Frontal cortex (tissue), 4 donors: ENCODE data around the gene ARHGAP20. TPM values are rescaled to one million over a fixed set of nuclear protein-coding genes. Genes with fewer than 3 reads are reported as not detected.
"Not testable (repeated sequence)": the region's sequence is repeated elsewhere in the genome, so short reads cannot be mapped to it uniquely, and the experiment has no call there.

ENCODE experiments used
- DNase-seq, 2 donors: peaks; one replicate each; pipeline ENCODE4 v3.0.0; 2012; ENCODE audit warnings: low spot score in 2 of 2
- FAIRE-seq: peaks from 2 replicates; lab custom pipeline; 2012; peaks lifted over from hg19 to GRCh38; lab: Jason Lieb, UNC
- total RNA-seq: library from RNA; depleted of rRNA; stranded (reverse); fragments of >200 nt; gene quantifications from one replicate; pipeline ENCODE4 v1.2.3, GENCODE V29; 2014
- donor health status: control.
- donor health status: control.
- donor health status: control.

ARHGAP20 gene
- total RNA-seq, 1 donor from 2014 or later: 47.3 TPM

GRCh38 chr11:110621826-110622225 lies 90.4 kb downstream of the ARHGAP20 start:
- DNase-seq (no peak), FAIRE-seq (no peak)

- not testable (repeated sequence) for DNase-seq
- peak; percentile 45 for FAIRE-seq
These were observed 92.9 kb downstream of the ARHGAP20 start for GRCh38 chr11:110619366-110619765.

GRCh38 chr11:110614031-110614430 lies 98.2 kb downstream of the ARHGAP20 start:
- FAIRE-seq (no peak), DNase-seq (no peak)

- no peak for DNase-seq
- no peak for FAIRE-seq
These were observed 98.9 kb downstream of the ARHGAP20 start for GRCh38 chr11:110613197-110613918.

- no peak for FAIRE-seq
These were observed 105.8 kb downstream of the ARHGAP20 start for GRCh38 chr11:110606415-110606814.

GRCh38 chr11:110601936-110602335 lies 110.3 kb downstream of the ARHGAP20 start:
- FAIRE-seq (no peak), DNase-seq (no peak)

More at GRCh38 chr11:110606415-110606814, 105.8 kb downstream of the ARHGAP20 start:
- no peak for DNase-seq

- FAIRE-seq (no peak), DNase-seq (no peak)
These were observed 111.9 kb downstream of the ARHGAP20 start for GRCh38 chr11:110600322-110600721.

- DNase-seq (no peak), FAIRE-seq (no peak)
These were observed 113.0 kb downstream of the ARHGAP20 start for GRCh38 chr11:110599207-110599606.

- FAIRE-seq (no peak), DNase-seq (no peak)
These were observed 113.5 kb downstream of the ARHGAP20 start for GRCh38 chr11:110598725-110599124.

GRCh38 chr11:110587972-110588371 lies 124.3 kb downstream of the ARHGAP20 start:
- no peak for FAIRE-seq
- no peak for DNase-seq

GRCh38 chr11:110587129-110587528 lies 125.1 kb downstream of the ARHGAP20 start:
- no peak for FAIRE-seq

GRCh38 chr11:110584150-110584549 lies 128.1 kb downstream of the ARHGAP20 start:
- DNase-seq (no peak), FAIRE-seq (no peak)

More at GRCh38 chr11:110587129-110587528, 125.1 kb downstream of the ARHGAP20 start:
- no peak for DNase-seq

GRCh38 chr11:110582728-110583432 lies 129.4 kb downstream of the ARHGAP20 start:
- FAIRE-seq: no peak

GRCh38 chr11:110580571-110580970 lies 131.7 kb downstream of the ARHGAP20 start:
- no peak for DNase-seq
- no peak for FAIRE-seq

More at GRCh38 chr11:110582728-110583432, 129.4 kb downstream of the ARHGAP20 start:
- DNase-seq: no peak

- no peak for FAIRE-seq
- no peak for DNase-seq
These were observed 138.8 kb downstream of the ARHGAP20 start for GRCh38 chr11:110573411-110573810.

GRCh38 chr11:110571081-110571720 lies 141.0 kb downstream of the ARHGAP20 start:
- FAIRE-seq (no peak), DNase-seq (no peak)

- FAIRE-seq (no peak), DNase-seq (no peak)
These were observed 145.7 kb downstream of the ARHGAP20 start for GRCh38 chr11:110566577-110566976.

GRCh38 chr11:110565357-110566336 lies 146.6 kb downstream of the ARHGAP20 start:
- no peak for FAIRE-seq
- no peak for DNase-seq

- no peak for FAIRE-seq
- DNase-seq: no peak
These were observed 147.4 kb downstream of the ARHGAP20 start for GRCh38 chr11:110564676-110565356.
